OCI-LY3 (cell line): Measurements from ENCODE around the gene CRMP1.

Experiments
- H2AFZ ChIP-seq: fragments of 200-600, 300-600 bp; shearing (Covaris generic); 2 replicates; pipeline ENCODE4 v1.6.0; 2014; ENCODE audit warnings: antibody characterized with exemption, low read depth, low read length
- H3K27ac ChIP-seq: fragments of 200-600, 300-600 bp; sonication (generic); 2 replicates; pipeline ENCODE4 v1.5.1; 2014; ENCODE audit warnings: mild to moderate bottlenecking, low read length, moderate library complexity, mixed read lengths
- H3K27me3 ChIP-seq: fragments of 200-600, 300-600 bp; sonication (generic); 2 replicates; pipeline ENCODE4 v1.6.1; 2014; ENCODE audit warnings: low read depth, low read length, mixed read lengths
- H3K36me3 ChIP-seq: fragments of 200-600, 300-600 bp; sonication (generic); replicated peaks from 2 replicates; pipeline ENCODE3; 2014; ENCODE audit warnings: low read depth, low read length, mixed read lengths
- H3K4me1 ChIP-seq: fragments of 300-600, 200-600 bp; sonication (generic); 2 replicates; pipeline ENCODE4 v1.6.1; 2014; ENCODE audit warnings: low read length, mixed read lengths
- H3K4me2 ChIP-seq: fragments of 200-600, 300-600 bp; sonication (generic); 2 replicates; pipeline ENCODE4 v1.6.1; 2014; ENCODE audit warnings: low read length, mixed read lengths
- H3K4me3 ChIP-seq: fragments of 300-600, 200-600 bp; sonication (generic); 2 replicates; pipeline ENCODE4 v1.5.1; 2014; ENCODE audit warnings: antibody characterized with exemption, mild to moderate bottlenecking, low read length, moderate library complexity
- H3K79me2 ChIP-seq: fragments of 300-600, 200-600 bp; shearing (Covaris generic); 2 replicates; pipeline ENCODE4 v1.6.1; 2014; ENCODE audit warnings: mild to moderate bottlenecking, low read length, mixed read lengths
- H3K9ac ChIP-seq: fragments of 300-600, 200-600 bp; shearing (Covaris generic); 2 replicates; pipeline ENCODE4 v1.6.0; 2014; ENCODE audit warnings: mild to moderate bottlenecking, low read length, moderate library complexity
- H3K9me3 ChIP-seq: fragments of 200-600, 300-600 bp; shearing (Covaris generic); 2 replicates; pipeline ENCODE4 v1.6.1; 2014; ENCODE audit warnings: low read length, mixed read lengths; ENCODE audit not compliant: insufficient read depth
- H4K20me1 ChIP-seq: fragments of 200-600, 300-600 bp; sonication (generic); 2 replicates; pipeline ENCODE4 v1.6.1; 2016; ENCODE audit warnings: low read length, mixed read lengths; ENCODE audit not compliant: insufficient read depth
- EZH2phosphoT487 ChIP-seq: fragments of 200-600 bp; shearing (Covaris generic); IDR thresholded peaks from 2 replicates; pipeline ENCODE4 v1.6.1; 2018; ENCODE audit warnings: antibody characterized with exemption, mixed run types, low read depth
- TF ChIP-seq, protein P1 (sequence below): fragments of 200-600, 300-600 bp; sonication (generic); IDR thresholded peaks from 2 replicates; pipeline ENCODE4 v1.5.1; 2014; ENCODE audit warnings: antibody characterized with exemption, low read length, low read depth

The CRMP1 gene

GRCh38 chr4:5893591-5893990 is 705 bp upstream of the CRMP1 start:
- no peaks in the 10 kb centered on the region for H3K9me3 ChIP-seq
- no peak overlapping the region for H3K9ac ChIP-seq
- no peaks in the 10 kb centered on the region for H3K27me3 ChIP-seq
- no peak overlapping the region for H2AFZ ChIP-seq
- H3K79me2 ChIP-seq: no peaks in the 10 kb centered on the region
- no peaks in the 10 kb centered on the region for H3K4me1 ChIP-seq
- H4K20me1 ChIP-seq: no peaks in the 10 kb centered on the region
- TF ChIP-seq EZH2phosphoT487: no peak
- TF ChIP-seq, protein P1, sequence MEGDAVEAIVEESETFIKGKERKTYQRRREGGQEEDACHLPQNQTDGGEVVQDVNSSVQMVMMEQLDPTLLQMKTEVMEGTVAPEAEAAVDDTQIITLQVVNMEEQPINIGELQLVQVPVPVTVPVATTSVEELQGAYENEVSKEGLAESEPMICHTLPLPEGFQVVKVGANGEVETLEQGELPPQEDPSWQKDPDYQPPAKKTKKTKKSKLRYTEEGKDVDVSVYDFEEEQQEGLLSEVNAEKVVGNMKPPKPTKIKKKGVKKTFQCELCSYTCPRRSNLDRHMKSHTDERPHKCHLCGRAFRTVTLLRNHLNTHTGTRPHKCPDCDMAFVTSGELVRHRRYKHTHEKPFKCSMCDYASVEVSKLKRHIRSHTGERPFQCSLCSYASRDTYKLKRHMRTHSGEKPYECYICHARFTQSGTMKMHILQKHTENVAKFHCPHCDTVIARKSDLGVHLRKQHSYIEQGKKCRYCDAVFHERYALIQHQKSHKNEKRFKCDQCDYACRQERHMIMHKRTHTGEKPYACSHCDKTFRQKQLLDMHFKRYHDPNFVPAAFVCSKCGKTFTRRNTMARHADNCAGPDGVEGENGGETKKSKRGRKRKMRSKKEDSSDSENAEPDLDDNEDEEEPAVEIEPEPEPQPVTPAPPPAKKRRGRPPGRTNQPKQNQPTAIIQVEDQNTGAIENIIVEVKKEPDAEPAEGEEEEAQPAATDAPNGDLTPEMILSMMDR: no peak
- no peak overlapping the region for H3K27ac ChIP-seq
- H3K4me2 ChIP-seq: no peak overlapping the region
- H3K36me3 ChIP-seq: no peaks in the 10 kb centered on the region
- H3K4me3 ChIP-seq: no peak overlapping the region

- H4K20me1 ChIP-seq: no peaks in the 10 kb centered on the region
- H3K4me3 ChIP-seq: no peak overlapping the region
- H2AFZ ChIP-seq: no peak overlapping the region
- H3K36me3 ChIP-seq: no peaks in the 10 kb centered on the region
- H3K4me2 ChIP-seq: no peak overlapping the region
- TF ChIP-seq, protein P1: no peak
- no peak for TF ChIP-seq EZH2phosphoT487
- H3K27me3 ChIP-seq: no peaks in the 10 kb centered on the region
- H3K9ac ChIP-seq: no peak overlapping the region
- H3K4me1 ChIP-seq: no peaks in the 10 kb centered on the region
- H3K9me3 ChIP-seq: no peaks in the 10 kb centered on the region
- H3K79me2 ChIP-seq: no peaks in the 10 kb centered on the region
- H3K27ac ChIP-seq: no peak overlapping the region
Measured at GRCh38 chr4:5892323-5893003, 423 bp downstream of the CRMP1 start.

DNA sequence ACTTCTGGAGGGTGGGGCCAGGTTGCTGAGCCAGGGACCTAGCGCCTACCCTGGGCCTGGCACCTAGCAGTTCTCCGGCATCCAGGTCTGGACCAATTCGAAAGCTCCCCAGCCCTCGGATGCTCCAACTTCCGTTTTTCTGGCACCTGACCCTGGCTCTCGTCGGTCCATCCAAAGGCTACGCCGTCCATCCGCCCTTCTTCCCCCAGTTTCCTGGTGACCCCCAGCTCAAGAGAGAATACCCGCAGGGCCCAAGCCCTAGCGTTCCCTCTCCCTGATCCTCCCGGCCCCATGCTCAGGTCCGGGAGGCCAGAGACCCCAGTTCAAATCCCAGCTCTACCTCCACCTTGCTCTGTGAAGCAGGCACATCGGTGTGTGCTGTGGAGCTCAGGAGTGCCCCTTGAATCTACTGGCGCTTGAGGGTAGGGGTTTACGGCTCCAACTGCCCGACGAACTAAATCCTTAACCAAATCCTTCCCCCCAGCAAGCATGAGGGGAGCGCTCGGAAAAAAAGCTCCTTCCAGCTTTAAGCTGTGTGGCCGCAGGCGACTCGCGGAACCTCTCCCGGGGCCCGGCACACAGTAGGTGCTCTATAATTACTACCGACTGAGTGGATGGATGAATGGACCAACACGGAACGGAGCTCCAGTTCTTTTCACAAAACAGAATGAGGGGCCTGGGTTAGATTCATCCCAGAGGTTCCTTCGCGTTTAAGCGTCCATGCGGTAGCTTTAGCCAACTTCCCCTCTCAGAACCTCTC is 1.1 kb downstream of the CRMP1 start:
- Histone ChIP-seq H3K36me3 (no peaks in the 10 kb centered on the region), H3K4me1 (no peaks in the 10 kb centered on the region), H3K9ac (no peak overlapping the region), H3K4me2 (no peak overlapping the region), H3K79me2 (no peaks in the 10 kb centered on the region), H3K9me3 (no peaks in the 10 kb centered on the region), H3K4me3 (no peak overlapping the region), H3K27ac (no peak overlapping the region), H3K27me3 (no peaks in the 10 kb centered on the region), H4K20me1 (no peaks in the 10 kb centered on the region), H2AFZ (no peak overlapping the region)
- TF ChIP-seq EZH2phosphoT487: no peak
- TF ChIP-seq, protein P1: no peak

GRCh38 chr4:5890063-5890727 is 2.7 kb downstream of the CRMP1 start:
- Histone ChIP-seq H3K27me3 (no peaks in the 10 kb centered on the region), H3K4me1 (no peaks in the 10 kb centered on the region), H3K9ac (no peak overlapping the region), H3K27ac (no peak overlapping the region), H3K4me2 (no peak overlapping the region), H2AFZ (no peak overlapping the region), H4K20me1 (no peaks in the 10 kb centered on the region), H3K79me2 (no peaks in the 10 kb centered on the region), H3K4me3 (no peak overlapping the region), H3K9me3 (no peaks in the 10 kb centered on the region), H3K36me3 (no peaks in the 10 kb centered on the region)
- no peak for TF ChIP-seq EZH2phosphoT487
- TF ChIP-seq, protein P1: no peak
